CD4-positive, alpha-beta T cell (primary cell): ENCODE data around the gene PI4KB. TPM values are rescaled to one million over a fixed set of nuclear protein-coding genes. Genes with fewer than 3 reads are reported as not detected.
A peak's percentile ranks its signal among the peaks of the same experiment; 100 is the strongest.

Experiments used
- ATAC-seq: fragments of 200-7000 bp; cut with Tn5 transposase; one replicate; pipeline ENCODE4 v1.10.0; 2022; ENCODE audit warnings: mild to moderate bottlenecking; ENCODE audit not compliant: poor library complexity
- CTCF ChIA-PET: fragments of 350-600 bp; sonication (Branson Sonifier 250); formaldehyde crosslinking; loops from one replicate; lab custom pipeline; 2021; ENCODE audit warnings: antibody characterized with exemption, inconsistent platforms; lab: Charles Lee
- POLR2A ChIA-PET: fragments of 350-600 bp; sonication (Branson Sonifier 250); formaldehyde crosslinking; loops from one replicate; lab custom pipeline; 2021; ENCODE audit warnings: antibody characterized with exemption, inconsistent platforms; lab: Charles Lee
- DNase-seq, 14 experiments: peaks; one replicate each; pipeline ENCODE4 v3.0.0-alpha.2; 2013 to 2020; ENCODE audit warnings: mixed read lengths in 2 of 14
- H3K27ac ChIP-seq, 2 donors: one replicate each; pipeline versions ENCODE4 v1.5.1 to v1.7.0; 2013; ENCODE audit warnings: low read length in 2 of 2, low read depth in 1 of 2, mild to moderate bottlenecking in 1 of 2
- H3K27me3 ChIP-seq, 2 experiments: 1 replicate in 1 of 2; 2 replicates in 1 of 2; pipeline versions ENCODE4 v1.6.1 to v1.7.0; 2013; ENCODE audit warnings: low read length in 2 of 2, control low read depth in 1 of 2, mild to moderate bottlenecking in 1 of 2, moderate library complexity in 1 of 2; ENCODE audit not compliant: insufficient read depth in 2 of 2, control insufficient read depth in 1 of 2
- H3K36me3 ChIP-seq: one replicate; pipeline ENCODE4 v1.6.1; 2013; ENCODE audit warnings: low read length, control low read depth; ENCODE audit not compliant: insufficient read depth
- H3K4me1 ChIP-seq: one replicate; pipeline ENCODE4 v1.6.1; 2013; ENCODE audit warnings: low read length, control low read depth; ENCODE audit not compliant: insufficient read depth
- H3K4me3 ChIP-seq: one replicate; pipeline ENCODE4 v1.5.1; 2013; ENCODE audit warnings: mild to moderate bottlenecking, low read length, moderate library complexity
- H3K9me3 ChIP-seq, 2 experiments: 1 replicate in 1 of 2; 2 replicates in 1 of 2; pipeline versions ENCODE4 v1.6.1 to v1.7.0; 2013; ENCODE audit warnings: low read length in 2 of 2, mild to moderate bottlenecking in 2 of 2, control low read depth in 1 of 2, moderate library complexity in 1 of 2; ENCODE audit not compliant: control insufficient read depth in 1 of 2, insufficient read depth in 1 of 2
- H3K27ac Mint-ChIP-seq: one replicate; pipeline ENCODE4 v1.8.0; 2020; ENCODE audit warnings: mixed read lengths
- H3K27me3 Mint-ChIP-seq: one replicate; pipeline ENCODE4 v1.8.0; 2021; ENCODE audit warnings: mixed read lengths
- H3K36me3 Mint-ChIP-seq: one replicate; pipeline ENCODE4 v1.8.0; 2021; ENCODE audit warnings: low read depth, mixed read lengths
- H3K4me1 Mint-ChIP-seq: one replicate; pipeline ENCODE4 v1.8.0; 2021; ENCODE audit warnings: low read depth, mixed read lengths
- H3K4me3 Mint-ChIP-seq: one replicate; pipeline ENCODE4 v1.8.0; 2020; ENCODE audit warnings: mild to moderate bottlenecking, mixed read lengths
- H3K9me3 Mint-ChIP-seq: one replicate; pipeline ENCODE4 v1.8.0; 2020; ENCODE audit warnings: mixed read lengths
- intact Hi-C, 2 experiments: fragments of 100-400 bp; cut with DNase I in 1 of 2; cut with micrococcal nuclease in 1 of 2; formaldehyde crosslinking; loops; one replicate each; pipeline versions ENCODE4 v1.15.1 to v1.9.0; 2023 to 2025; cut with DNase I, micrococcal nuclease
- total RNA-seq, 174 experiments: library from RNA in 2 of 174; stranded (reverse) in 2 of 174; gene quantifications; one replicate each; pipeline ENCODE4 v1.2.3 and lab custom pipeline; 2021 to 2026
- TF ChIP-seq, protein P1 (sequence below): fragments of 200-600 bp; IDR thresholded peaks from one replicate; pipeline ENCODE4 v1.8.0; 2022; ENCODE audit warnings: antibody characterized with exemption, mild to moderate bottlenecking

The PI4KB gene
- total RNA-seq, 2 experiments from 2014 or later = 50.2 to 51.0 TPM

DNA sequence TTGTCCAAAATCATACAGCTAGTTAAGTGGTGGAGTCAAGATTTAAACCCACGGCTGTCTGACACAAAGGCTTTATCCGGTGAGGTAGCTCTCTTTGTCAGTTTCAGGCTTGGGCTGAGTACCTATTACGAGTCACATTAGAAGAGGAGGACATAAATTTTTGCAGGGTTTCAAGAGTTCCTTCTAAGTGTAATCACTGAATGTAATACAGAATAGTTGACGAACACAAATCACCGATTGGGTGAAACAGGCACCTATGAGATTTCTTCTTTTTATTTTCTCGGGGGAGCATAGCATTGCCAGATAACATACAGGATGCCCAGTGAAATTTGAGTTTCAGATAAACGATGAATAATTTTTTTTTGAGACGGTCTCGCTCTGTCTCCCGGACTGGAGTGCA, 71.8 kb downstream of the PI4KB start:
- H3K4me1 ChIP-seq = peaks cover 21% of the 10 kb centered on the region
- H3K9me3 ChIP-seq = no peaks in the 10 kb centered on the region
- DNase-seq (peak in 1 of 14 experiments; percentile 23), ATAC-seq (no peak)
- TF ChIP-seq, protein P1, sequence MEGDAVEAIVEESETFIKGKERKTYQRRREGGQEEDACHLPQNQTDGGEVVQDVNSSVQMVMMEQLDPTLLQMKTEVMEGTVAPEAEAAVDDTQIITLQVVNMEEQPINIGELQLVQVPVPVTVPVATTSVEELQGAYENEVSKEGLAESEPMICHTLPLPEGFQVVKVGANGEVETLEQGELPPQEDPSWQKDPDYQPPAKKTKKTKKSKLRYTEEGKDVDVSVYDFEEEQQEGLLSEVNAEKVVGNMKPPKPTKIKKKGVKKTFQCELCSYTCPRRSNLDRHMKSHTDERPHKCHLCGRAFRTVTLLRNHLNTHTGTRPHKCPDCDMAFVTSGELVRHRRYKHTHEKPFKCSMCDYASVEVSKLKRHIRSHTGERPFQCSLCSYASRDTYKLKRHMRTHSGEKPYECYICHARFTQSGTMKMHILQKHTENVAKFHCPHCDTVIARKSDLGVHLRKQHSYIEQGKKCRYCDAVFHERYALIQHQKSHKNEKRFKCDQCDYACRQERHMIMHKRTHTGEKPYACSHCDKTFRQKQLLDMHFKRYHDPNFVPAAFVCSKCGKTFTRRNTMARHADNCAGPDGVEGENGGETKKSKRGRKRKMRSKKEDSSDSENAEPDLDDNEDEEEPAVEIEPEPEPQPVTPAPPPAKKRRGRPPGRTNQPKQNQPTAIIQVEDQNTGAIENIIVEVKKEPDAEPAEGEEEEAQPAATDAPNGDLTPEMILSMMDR = no peak
- peak overlapping the region; percentile 55 to 67 for H3K27ac ChIP-seq
- CTCF ChIA-PET = interaction anchor here (1.4 kb wide), 1 partner anchor 59 kb away, joined by 4 read pairs; no protein-coding TSS in a partner anchor
- peaks cover 20% of the 10 kb centered on the region for H3K36me3 Mint-ChIP-seq
- H3K36me3 ChIP-seq = peaks cover 6% of the 10 kb centered on the region
- intact Hi-C loops = loop anchor here (2.0 to 10.0 kb wide), 2 partner anchors 143 to 241 kb away; partner anchors contain the start of gene PSMB4 (in 1 of the 2)
- peaks cover 36% of the 10 kb centered on the region for H3K4me1 Mint-ChIP-seq
- peak overlapping the region; percentile 94 for H3K27ac Mint-ChIP-seq
- H3K9me3 Mint-ChIP-seq = no peaks in the 10 kb centered on the region
- peak overlapping the region; percentile 98 for H3K4me3 Mint-ChIP-seq
- peaks cover 4% of the 10 kb centered on the region for H3K27me3 Mint-ChIP-seq
- H3K27me3 ChIP-seq = no peaks in the 10 kb centered on the region
- H3K4me3 ChIP-seq = peak overlapping the region; percentile 87
- POLR2A ChIA-PET = interaction anchor here (1.4 to 1.8 kb wide), 5 partner anchors 26 to 155 kb away, joined by 4 to 30 read pairs (median 7); partner anchors contain the start of genes PI4KB, VPS72 and ZNF687

DNA sequence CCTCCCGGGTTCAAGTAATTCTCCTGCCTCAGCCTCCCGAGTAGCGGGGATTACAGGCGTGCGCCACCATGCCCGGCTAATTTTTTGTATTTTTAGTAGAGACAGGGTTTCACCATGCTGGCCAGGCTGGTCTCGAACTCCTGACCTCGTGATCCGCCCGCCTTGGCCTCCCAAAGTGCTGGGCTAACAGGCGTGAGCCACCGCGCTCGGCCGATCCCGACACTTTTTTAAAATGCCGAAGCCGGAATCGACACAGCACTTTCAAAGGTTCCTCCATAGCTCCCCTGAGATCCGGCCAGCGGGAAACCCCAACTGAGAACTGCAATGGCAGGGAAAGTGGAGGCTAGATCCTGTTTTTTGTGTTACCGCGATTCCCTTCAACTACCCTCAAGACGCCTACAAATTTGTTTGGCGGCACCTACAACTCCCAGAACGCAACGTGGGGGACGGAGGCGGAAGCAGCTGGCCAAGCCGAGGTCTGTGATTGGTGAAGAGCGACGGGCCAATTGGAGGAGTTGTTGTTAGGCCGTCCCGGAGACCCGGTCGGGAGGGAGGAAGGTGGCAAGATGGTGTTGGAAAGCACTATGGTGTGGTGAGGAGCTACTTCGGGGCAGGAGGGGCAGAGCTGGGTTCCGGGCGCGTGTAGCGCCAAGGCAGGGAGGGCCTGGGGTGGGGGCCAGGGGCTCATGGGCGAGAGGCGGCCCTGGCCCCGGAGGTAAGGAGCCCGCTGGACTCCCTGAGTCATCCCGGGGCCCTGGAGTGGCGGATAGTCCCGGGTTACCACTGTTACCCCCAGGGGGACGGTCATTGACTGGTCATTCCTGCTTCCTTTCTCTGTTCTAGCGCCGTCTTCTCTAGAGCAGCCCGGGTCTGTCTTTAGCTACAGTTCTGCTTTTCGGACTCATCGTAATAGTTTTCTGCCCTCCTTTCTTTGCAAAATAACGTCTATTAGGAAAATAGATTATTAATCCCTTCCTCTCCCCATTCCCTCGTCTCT, 72.7 kb downstream of the PI4KB start, which contains the start of gene PSMD4:
TSS of gene PSMD4 (plus strand) at position 518 of the 997 bp plus-strand sequence. CDS start at position 567, 49 bp downstream.
- H3K27me3 Mint-ChIP-seq = peaks cover 4% of the 10 kb centered on the region
- Histone ChIP-seq H3K4me3 (peak within 1 kb of the TSS; percentile 87), H3K36me3 (peaks cover 5% of the 10 kb centered on the region), H3K27ac (peak within 1 kb of the TSS; percentile 55 to 67), H3K27me3 (no peaks in the 10 kb centered on the region), H3K4me1 (peaks cover 21% of the 10 kb centered on the region), H3K9me3 (no peaks in the 10 kb centered on the region)
- H3K9me3 Mint-ChIP-seq = no peaks in the 10 kb centered on the region
- CTCF ChIA-PET = interaction anchor here (0.6 to 1.4 kb wide), 4 partner anchors 27 to 390 kb away, joined by 3 to 4 read pairs (median 4); partner anchors contain the start of gene ZNF687
- intact Hi-C loops = loop anchor here (1.0 to 10.0 kb wide), 6 partner anchors 27 to 240 kb away; partner anchors contain the start of genes PI4KB (in 1 of the 2), PIP5K1A (in 1 of the 2) and PSMB4 (in 1 of the 2)
- peaks cover 36% of the 10 kb centered on the region for H3K4me1 Mint-ChIP-seq
- TF ChIP-seq, protein P1 = no peak
- peak within 1 kb of the TSS; percentile 98 for H3K4me3 Mint-ChIP-seq
- H3K36me3 Mint-ChIP-seq = peaks cover 20% of the 10 kb centered on the region
- peak within 1 kb of the TSS; percentile 94 for H3K27ac Mint-ChIP-seq
- ATAC-seq (peak; percentile 93), DNase-seq (peak; percentile 88 to 98 (median 92))
- POLR2A ChIA-PET = interaction anchor here (0.7 to 1.8 kb wide), 12 partner anchors 9 to 557 kb away, joined by 3 to 30 read pairs (median 4); partner anchors contain the start of genes CDC42SE1, GOLPH3L, PI4KB and RFX5
